Esophagus (tissue), 2 donors: ENCODE data around the gene FBXO8. TPM values are rescaled to one million over a fixed set of nuclear protein-coding genes. Genes with fewer than 3 reads are reported as not detected.
"Not testable (repeated sequence)": the region's sequence is repeated elsewhere in the genome, so short reads cannot be mapped to it uniquely, and the experiment has no call there.

Source experiments
- H3K27ac ChIP-seq, 2 donors: one replicate each; pipeline ENCODE4 v1.5.1; 2013; ENCODE audit warnings: low read depth in 2 of 2, mild to moderate bottlenecking in 2 of 2, inconsistent platforms in 1 of 2, low read length in 1 of 2, moderate library complexity in 1 of 2
- H3K27me3 ChIP-seq, 2 donors: one replicate each; pipeline ENCODE4 v1.6.1; 2013; ENCODE audit warnings: low read length in 2 of 2, control low read depth in 1 of 2, mild to moderate bottlenecking in 1 of 2; ENCODE audit not compliant: insufficient read depth in 2 of 2, control insufficient read depth in 1 of 2
- H3K36me3 ChIP-seq, 2 donors: one replicate each; pipeline ENCODE4 v1.6.1; 2013; ENCODE audit warnings: low read length in 1 of 2; ENCODE audit not compliant: control insufficient read depth in 2 of 2, insufficient read depth in 2 of 2
- H3K4me1 ChIP-seq, 2 donors: one replicate each; pipeline ENCODE4 v1.6.1; 2013; ENCODE audit warnings: low read length in 1 of 2; ENCODE audit not compliant: control insufficient read depth in 2 of 2, insufficient read depth in 2 of 2
- H3K4me3 ChIP-seq, 2 donors: one replicate each; pipeline ENCODE4 v1.5.1; 2013; ENCODE audit warnings: low read length in 2 of 2, mild to moderate bottlenecking in 2 of 2, low read depth in 1 of 2, moderate library complexity in 1 of 2
- H3K9me3 ChIP-seq, 2 donors: one replicate each; pipeline ENCODE4 v1.6.1; 2013; ENCODE audit warnings: mild to moderate bottlenecking in 2 of 2, low read depth in 1 of 2, low read length in 1 of 2, moderate library complexity in 1 of 2; ENCODE audit not compliant: control insufficient read depth in 2 of 2, insufficient read depth in 1 of 2
- WGBS, 2 donors: extraction: QIAGEN DNeasy Blood & Tissue Kit; methylation state at CpG; one replicate each; pipeline ENCODE4 v1.1.7; 2013; 5-methylcytosine and 5-hydroxymethylcytosine counted together
- polyA plus RNA-seq, 2 donors: library from polyadenylated mRNA; stranded (reverse); fragments of 200-250 nt; gene quantifications; one replicate each; pipeline ENCODE4 v1.2.3, GENCODE V29; 2013
- donor health status: healthy with polysubstance abuse.
- donor health status: Bipolar disorder and iron deficiency.

FBXO8 gene
- polyA plus RNA-seq, 2 donors: 15.6 to 17.9 TPM

DNA sequence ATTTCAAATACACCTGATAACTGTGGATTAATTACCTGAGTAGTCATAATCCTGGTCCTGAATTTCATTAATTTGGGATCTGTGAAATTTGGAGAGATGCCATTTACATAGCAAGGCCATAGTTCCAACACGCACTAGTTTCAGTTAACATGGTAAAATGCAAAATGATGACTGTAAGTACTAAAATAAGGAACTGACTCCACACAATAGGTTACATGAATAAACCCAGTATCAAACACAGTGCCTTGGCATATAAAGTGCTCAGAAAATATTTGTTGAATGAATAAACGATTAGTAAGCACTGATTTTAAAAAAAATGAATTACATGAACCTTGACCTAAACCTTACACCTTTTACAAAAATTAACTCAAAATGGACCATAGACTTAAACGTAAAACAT is 9.0 kb downstream of the FBXO8 start:
- no peak overlapping the region for H3K4me3 ChIP-seq
- 83 to 92% methylated on average over 3 of the region's 3 CpGs for WGBS, 2 donors
- no peaks in the 10 kb centered on the region for H3K4me1 ChIP-seq
- no peaks in the 10 kb centered on the region for H3K27me3 ChIP-seq
- no peak overlapping the region for H3K27ac ChIP-seq
- no peaks in the 10 kb centered on the region for H3K36me3 ChIP-seq
- H3K9me3 ChIP-seq: no peaks in the 10 kb centered on the region

DNA sequence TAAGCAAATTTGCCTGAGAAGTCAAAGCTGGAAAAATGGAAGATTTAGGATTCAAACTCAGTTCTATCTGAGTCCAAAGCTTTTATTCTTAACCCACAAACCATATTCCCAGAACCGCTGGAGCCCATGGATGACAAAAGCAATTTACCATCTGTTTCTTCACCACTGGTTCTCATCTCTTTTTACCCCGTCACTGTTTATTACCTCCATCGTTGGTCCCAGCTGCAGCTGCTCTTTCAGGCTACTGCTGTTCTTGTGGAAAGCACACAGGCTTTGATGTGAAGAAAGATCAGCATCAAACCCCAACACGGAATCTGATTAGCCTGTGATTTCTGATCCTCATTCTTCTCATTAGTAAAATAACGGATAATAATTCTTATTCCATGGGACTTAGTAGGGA is 9.5 kb downstream of the FBXO8 start:
- 86% methylated on average over 5 of the region's 5 CpGs for WGBS, 2 donors
- Histone ChIP-seq H3K27me3 (no peaks in the 10 kb centered on the region), H3K36me3 (no peaks in the 10 kb centered on the region), H3K27ac (no peak overlapping the region), H3K4me3 (no peak overlapping the region), H3K9me3 (no peaks in the 10 kb centered on the region), H3K4me1 (no peaks in the 10 kb centered on the region)

DNA sequence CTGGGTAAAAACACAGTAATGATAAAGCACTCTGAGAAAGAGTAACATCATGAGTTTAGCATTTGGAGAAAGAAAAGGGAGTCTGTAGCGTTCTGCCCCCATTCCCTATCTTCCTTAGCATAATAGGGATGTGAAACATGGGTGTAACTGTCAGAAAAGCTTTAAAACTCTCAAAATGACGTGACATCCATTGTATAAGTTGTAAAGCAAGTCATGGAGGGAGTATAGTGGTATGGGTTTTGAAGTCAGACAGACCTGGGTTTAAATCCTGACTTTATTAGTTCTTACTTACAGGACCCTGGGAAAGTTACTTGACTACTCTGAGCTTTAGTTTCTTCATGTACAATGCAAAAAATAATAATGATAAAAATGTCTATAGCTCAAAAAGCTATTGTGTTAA is 17.1 kb downstream of the FBXO8 start:
- no peaks in the 10 kb centered on the region for H3K36me3 ChIP-seq
- H3K4me3 ChIP-seq: no peak overlapping the region
- 86 to 89% methylated on average over 2 of the region's 2 CpGs for WGBS, 2 donors
- no peaks in the 10 kb centered on the region for H3K9me3 ChIP-seq
- H3K4me1 ChIP-seq: no peaks in the 10 kb centered on the region
- H3K27ac ChIP-seq: no peak overlapping the region
- H3K27me3 ChIP-seq: no peaks in the 10 kb centered on the region

DNA sequence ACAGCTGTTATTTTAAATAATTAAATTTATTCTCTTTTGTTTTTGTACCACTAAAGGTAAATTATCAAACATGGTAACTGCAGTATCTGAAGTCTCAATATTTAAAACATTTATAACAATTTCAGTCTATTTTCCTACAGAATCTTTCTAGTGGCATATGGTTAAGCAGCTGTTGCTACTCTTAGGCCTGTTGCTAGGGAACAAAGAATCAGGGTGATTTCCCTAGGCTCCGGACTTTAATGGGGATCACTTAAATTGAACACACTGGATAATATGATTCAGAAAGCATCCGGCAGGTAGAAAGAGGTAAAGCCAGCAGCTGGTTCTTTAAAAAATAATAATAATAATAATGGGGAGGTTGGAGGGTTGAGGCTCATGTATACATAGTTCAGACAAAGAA is 17.6 kb downstream of the FBXO8 start:
- H3K4me1 ChIP-seq: no peaks in the 10 kb centered on the region
- 62 to 64% methylated on average over 2 of the region's 2 CpGs for WGBS, 2 donors
- H3K36me3 ChIP-seq: no peaks in the 10 kb centered on the region
- no peak overlapping the region for H3K4me3 ChIP-seq
- H3K9me3 ChIP-seq: no peaks in the 10 kb centered on the region
- H3K27ac ChIP-seq: no peak overlapping the region
- H3K27me3 ChIP-seq: no peaks in the 10 kb centered on the region

DNA sequence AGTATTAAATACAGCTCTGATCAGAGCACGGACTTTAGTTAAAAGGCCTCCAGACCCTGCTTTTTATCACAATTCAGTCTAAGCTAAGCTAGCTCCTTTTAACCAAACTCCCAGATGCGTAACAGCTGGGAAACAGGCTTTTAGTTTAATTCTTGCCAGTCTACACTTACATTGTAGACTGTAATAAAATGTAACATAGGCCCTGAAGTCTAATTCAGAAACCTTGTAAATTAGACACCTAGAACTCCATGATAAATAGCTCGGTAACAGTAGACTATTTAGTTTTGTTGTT is 20.1 kb downstream of the FBXO8 start:
- H3K27me3 ChIP-seq: no peaks in the 10 kb centered on the region
- no peaks in the 10 kb centered on the region for H3K36me3 ChIP-seq
- no peak overlapping the region for H3K27ac ChIP-seq
- H3K4me1 ChIP-seq: no peaks in the 10 kb centered on the region
- no peak overlapping the region for H3K4me3 ChIP-seq
- 91 to 94% methylated on average over 3 of the region's 3 CpGs for WGBS, 2 donors
- no peaks in the 10 kb centered on the region for H3K9me3 ChIP-seq

DNA sequence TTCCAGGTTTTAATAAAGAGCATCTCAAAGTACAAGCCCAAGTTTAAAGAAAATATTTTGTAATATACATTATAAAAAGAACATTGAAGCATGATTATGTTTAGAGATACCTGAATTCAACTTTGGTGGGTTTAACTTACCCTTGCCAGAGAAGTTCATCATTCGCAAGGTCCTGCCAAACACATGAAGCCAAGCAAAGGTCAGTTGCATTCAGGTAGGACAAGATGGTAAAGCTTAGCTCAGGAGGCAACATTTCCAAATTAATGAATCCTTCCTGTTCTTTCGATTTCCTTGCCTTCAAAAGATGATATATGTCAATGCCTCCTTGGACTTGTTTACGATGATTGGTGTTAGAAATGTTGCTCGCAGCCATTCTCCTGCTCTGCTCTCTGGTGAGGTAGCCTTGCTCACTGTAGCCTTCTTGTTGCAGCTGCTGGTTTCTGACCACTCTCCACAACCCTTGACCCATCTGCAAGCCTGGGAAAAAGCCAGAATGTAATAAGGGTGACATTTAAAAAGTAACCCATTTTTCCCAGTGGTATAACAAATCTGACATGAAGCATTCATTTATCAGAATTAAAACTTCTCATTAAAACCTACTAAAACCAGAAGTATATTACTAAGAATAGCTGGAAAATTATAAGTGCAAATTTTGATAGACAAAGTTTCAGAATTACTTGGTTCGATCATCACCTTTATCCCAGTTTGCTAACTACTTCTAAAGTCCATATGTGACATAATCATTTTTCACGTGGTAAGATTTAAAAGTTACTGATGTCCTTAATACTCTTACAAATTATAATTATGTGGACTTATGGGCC is 20.6 kb downstream of the FBXO8 start:
- H3K9me3 ChIP-seq: no peaks in the 10 kb centered on the region
- H3K4me1 ChIP-seq: no peaks in the 10 kb centered on the region
- no peaks in the 10 kb centered on the region for H3K27me3 ChIP-seq
- H3K4me3 ChIP-seq: no peak overlapping the region
- no peak overlapping the region for H3K27ac ChIP-seq
- no peaks in the 10 kb centered on the region for H3K36me3 ChIP-seq
- WGBS, 2 donors: 86 to 90% methylated on average over 6 of the region's 6 CpGs

DNA sequence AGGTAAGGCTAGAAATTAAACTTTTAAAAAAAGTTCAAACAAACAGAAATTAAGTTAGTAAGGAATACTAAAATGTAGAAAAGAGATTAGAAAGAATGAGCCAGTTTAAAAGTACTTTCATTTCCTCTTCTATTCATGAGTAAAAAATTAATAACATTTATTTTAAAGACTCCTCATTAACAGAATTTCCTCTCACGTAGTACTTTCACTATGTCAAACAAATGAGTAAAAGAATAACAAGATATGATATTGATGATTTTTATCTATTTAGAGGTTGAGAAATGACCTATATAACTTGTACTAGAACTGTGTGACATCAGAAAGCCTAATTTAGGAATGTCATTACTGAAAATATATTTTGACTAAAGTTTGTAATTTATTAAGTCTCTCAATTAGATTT is 22.0 kb downstream of the FBXO8 start:
- not testable (repeated sequence) for H3K27me3 ChIP-seq, H3K9me3 ChIP-seq, H3K36me3 ChIP-seq, H3K4me1 ChIP-seq, H3K4me3 ChIP-seq, H3K27ac ChIP-seq
- WGBS, 2 donors: 50 to 73% methylated on average over 1 of the region's 1 CpG

DNA sequence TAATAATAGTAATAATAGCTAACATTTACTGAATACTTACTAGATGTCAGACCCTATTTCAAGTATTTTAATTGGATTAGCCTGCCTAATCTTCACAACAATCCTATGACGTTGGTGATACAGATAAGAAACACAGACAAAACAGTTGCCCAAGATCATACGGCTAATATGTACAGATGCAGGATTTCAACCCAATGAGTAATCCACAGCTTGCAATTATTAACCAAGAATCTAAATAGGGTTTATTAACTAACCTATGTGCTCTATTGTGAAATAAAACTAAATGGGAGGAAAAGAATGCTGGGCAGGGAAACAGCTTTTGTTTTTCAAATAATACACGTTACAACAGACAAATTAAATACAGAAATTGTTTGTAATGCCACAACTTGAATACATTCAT is 23.4 kb downstream of the FBXO8 start:
- no peaks in the 10 kb centered on the region for H3K9me3 ChIP-seq
- H3K4me3 ChIP-seq: no peak overlapping the region
- WGBS, 2 donors: 33 to 42% methylated on average over 3 of the region's 3 CpGs
- H3K36me3 ChIP-seq: peaks cover 0 to 2% of the 10 kb centered on the region in 2 donors
- no peak overlapping the region for H3K27ac ChIP-seq
- H3K27me3 ChIP-seq: no peaks in the 10 kb centered on the region
- H3K4me1 ChIP-seq: no peaks in the 10 kb centered on the region

DNA sequence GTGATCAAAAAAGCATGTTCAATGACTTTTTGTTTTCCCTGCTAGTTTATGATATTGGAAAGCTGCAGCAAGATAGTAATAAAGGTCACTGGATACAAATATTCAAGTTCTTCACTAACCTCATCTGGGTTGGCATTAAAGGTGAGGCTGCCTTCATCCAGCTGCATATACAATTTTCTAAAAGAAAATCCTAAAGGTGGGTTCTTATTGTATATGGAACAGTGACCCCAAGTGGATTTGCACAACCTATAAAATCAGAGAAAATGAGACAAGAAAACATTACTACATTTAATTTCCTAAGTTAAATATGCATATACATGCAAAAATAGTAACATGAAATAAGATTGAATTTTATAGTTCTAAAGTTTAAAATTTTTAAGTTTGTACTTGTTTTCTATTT is 23.9 kb downstream of the FBXO8 start:
- Histone ChIP-seq H3K9me3 (no peaks in the 10 kb centered on the region), H3K4me3 (no peak overlapping the region), H3K27ac (no peak overlapping the region), H3K4me1 (no peaks in the 10 kb centered on the region), H3K27me3 (no peaks in the 10 kb centered on the region), H3K36me3 (peaks cover 0 to 2% of the 10 kb centered on the region in 2 donors)

DNA sequence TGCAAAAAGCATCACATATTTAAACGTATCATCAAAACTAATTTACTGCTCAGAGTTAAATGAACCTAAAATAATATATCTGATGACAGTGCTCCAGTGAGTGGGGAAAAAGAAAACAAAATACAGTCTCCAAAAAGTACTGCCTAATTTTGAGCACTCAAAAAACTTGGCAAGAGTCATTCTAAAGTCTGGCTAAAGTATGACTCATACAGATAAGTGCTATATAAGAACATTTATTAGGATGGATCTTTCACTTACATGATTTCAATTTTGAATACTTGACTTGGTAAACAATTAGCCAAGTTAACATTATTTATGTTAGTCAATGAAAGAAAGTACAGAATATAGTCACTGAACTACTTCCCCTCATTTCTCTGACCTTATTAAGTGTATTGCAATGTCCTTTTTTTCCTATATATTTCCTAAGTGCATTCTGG is 27.2 kb downstream of the FBXO8 start:
- H3K36me3 ChIP-seq: peaks cover 0 to 2% of the 10 kb centered on the region in 2 donors
- no peaks in the 10 kb centered on the region for H3K9me3 ChIP-seq
- H3K4me1 ChIP-seq: no peaks in the 10 kb centered on the region
- 81 to 92% methylated on average over 1 of the region's 1 CpG for WGBS, 2 donors
- no peak overlapping the region for H3K27ac ChIP-seq
- H3K27me3 ChIP-seq: no peaks in the 10 kb centered on the region
- no peak overlapping the region for H3K4me3 ChIP-seq
